ENCODE data around the gene CORO7. TPM values are rescaled to one million over a fixed set of nuclear protein-coding genes. Genes with fewer than 3 reads are reported as not detected.

The CORO7 gene
- total RNA-seq, 4 donors from 2014 or later = 5.7 to 15.3 (median 7.2) TPM

DNA sequence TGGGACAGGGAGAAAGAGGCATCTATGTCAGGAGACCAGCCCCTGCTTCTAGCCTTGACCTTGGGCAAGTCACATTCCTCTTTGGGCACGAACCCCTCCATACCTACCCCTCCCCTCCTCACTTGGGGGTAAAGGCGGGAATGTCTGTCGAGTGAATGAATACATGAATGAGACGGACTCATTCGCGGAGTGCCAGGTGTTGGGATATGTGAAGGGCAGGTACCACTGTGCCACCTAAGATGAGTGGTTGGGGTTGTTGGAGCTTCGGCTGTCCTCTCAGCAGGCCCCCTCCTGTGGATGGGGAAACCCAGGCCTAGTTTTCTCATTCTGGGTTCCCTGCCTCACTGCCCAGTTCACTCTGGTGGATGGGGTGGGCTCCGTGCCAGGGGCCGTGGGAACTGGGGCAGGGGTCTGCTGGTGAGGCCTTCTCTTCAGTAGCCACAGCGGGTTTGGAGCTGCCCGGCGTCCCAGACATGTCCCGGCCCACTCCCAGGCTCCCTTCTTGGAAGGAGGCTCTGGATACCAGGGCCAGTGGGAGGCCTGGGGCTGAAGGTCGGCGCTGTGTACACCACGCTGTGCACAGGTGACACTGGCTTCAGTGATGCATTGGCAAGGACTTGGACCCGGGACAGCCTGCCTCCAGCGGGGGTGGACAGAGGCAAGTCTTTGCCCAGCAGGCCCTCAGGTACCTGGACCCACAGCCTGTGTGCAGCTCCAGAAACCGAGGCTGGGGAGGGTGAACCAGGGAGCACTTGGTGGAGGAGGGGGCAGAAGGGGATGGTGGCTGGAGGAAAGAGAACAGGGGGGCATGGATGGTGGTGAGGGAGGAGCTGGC lies 94.9 kb downstream of the CORO7 start:
- H3K4me3 ChIP-seq = no peak overlapping the region
- intact Hi-C loops (cut with DNase I; ENCODE audit: low total_unique reads) = no loop called here
- peaks cover 24 to 52% of the 10 kb centered on the region in 2 donors for H3K4me1 ChIP-seq

DNA sequence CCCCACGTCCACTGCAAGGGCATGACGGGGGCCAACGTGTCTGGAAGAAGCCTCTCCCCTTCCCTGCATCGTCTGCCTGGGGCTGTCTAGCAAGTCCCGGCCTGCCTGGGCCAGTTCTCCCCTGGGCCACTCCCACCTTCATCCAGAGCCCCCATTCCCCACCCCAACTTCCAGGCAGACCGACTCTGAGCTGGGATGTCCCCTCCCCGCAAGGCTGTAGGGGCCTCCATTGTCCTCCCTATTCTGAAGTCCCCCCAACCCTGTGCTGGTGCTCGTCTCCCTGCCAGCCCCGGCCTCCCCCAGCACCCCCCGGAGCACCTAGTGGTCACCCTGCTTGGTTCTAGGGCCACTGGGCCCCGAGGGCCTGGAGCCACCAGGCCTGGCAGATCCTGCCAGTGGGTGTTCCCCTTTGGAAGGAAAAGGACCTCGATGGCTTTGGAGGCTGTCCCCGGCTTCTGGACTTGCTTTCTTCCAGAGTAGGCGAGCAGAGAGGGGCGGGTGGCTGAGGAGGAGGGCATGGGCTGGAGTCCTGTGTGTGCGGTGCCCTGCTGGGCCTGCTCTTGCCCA lies 95.7 kb downstream of the CORO7 start:
- ATAC-seq = no peak
- H3K27me3 ChIP-seq = peaks cover 4 to 11% (median 8%) of the 10 kb centered on the region in 3 donors
- in situ Hi-C loops (cut with MboI; ENCODE audit: low sequenced_read_pairs in 4 of 4) (no loop called here), intact Hi-C loops (cut with DNase I; ENCODE audit: low total_unique reads) (no loop called here)
- H3K4me1 ChIP-seq = peaks cover 24 to 54% of the 10 kb centered on the region in 2 donors
- no peaks in the 10 kb centered on the region for H3K36me3 ChIP-seq
- DNase-seq = no peak
- H3K27ac ChIP-seq = peak overlapping the region; percentile 45 to 79 (median 70)
- no peaks in the 10 kb centered on the region for H3K9me3 ChIP-seq
- TF ChIP-seq, protein P1, sequence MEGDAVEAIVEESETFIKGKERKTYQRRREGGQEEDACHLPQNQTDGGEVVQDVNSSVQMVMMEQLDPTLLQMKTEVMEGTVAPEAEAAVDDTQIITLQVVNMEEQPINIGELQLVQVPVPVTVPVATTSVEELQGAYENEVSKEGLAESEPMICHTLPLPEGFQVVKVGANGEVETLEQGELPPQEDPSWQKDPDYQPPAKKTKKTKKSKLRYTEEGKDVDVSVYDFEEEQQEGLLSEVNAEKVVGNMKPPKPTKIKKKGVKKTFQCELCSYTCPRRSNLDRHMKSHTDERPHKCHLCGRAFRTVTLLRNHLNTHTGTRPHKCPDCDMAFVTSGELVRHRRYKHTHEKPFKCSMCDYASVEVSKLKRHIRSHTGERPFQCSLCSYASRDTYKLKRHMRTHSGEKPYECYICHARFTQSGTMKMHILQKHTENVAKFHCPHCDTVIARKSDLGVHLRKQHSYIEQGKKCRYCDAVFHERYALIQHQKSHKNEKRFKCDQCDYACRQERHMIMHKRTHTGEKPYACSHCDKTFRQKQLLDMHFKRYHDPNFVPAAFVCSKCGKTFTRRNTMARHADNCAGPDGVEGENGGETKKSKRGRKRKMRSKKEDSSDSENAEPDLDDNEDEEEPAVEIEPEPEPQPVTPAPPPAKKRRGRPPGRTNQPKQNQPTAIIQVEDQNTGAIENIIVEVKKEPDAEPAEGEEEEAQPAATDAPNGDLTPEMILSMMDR (IDR thresholded peaks at IDR 0.05 in 4 of 5, conservative IDR thresholded peaks at IDR 0.05 in 1 of 5) = no peak
- no peak for TF ChIP-seq POLR2A (IDR thresholded peaks at IDR 0.05)
- H3K4me3 ChIP-seq = no peak overlapping the region

More for the DNA sequence above, 94.9 kb downstream of the CORO7 start:
- in situ Hi-C loops (cut with MboI; ENCODE audit: low sequenced_read_pairs in 4 of 4) = no loop called here
- no peak for TF ChIP-seq POLR2A (IDR thresholded peaks at IDR 0.05)
- TF ChIP-seq, protein P1 (IDR thresholded peaks at IDR 0.05 in 4 of 5, conservative IDR thresholded peaks at IDR 0.05 in 1 of 5) = no peak
- Histone ChIP-seq H3K27ac (peak overlapping the region; percentile 45 to 79 (median 70)), H3K27me3 (peaks cover 2 to 8% (median 8%) of the 10 kb centered on the region in 3 donors), H3K36me3 (no peaks in the 10 kb centered on the region), H3K9me3 (no peaks in the 10 kb centered on the region)
- ATAC-seq (no peak), DNase-seq (no peak)

DNA sequence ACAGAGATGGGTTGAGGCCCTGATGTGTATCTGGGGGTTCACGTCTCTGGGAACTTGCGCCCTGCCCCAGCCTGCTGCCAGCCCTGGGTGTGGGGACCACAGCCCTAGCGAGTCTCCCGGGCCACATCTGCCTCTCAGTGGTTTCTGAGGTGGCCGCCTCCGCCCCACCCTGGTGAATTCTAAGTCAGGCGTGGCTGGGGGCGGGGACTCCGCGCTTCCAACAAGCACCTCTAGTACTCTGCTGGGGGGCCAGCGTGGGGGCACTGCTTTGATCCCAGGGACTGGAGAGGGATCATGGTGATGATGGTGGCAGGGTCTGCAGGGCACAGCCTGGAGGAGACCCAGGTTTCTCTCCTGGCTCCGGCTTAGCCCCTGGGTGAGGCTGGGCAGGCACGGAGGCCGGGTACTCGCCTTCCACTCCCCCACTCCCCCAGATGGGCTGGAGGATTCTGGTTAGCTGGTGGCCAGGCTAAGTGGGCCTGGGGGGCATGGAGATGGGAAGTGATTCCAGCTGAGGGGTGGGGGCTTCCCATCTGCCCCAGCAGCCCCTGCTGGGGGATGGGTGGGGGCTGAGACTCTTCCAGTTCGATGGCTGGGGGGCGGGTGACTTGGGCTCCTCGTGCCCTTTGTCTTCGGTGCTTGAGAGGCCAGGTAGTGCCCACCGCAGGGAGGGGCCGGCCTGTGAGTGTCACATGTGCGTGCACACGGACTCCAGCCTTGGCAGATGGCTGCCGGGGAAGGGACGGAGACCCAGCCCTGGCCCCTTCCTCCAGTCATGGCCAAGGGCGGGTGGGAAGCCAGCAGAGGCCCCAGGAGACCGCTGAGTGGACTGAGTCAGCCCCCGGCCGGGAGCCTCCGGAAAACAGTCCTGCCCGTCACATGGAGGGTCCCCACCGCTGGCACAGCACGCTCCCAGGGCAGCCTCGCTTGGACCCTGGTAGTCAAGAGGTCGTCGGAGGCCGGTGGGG lies 96.7 kb downstream of the CORO7 start:
- DNase-seq = no peak
- no peak for TF ChIP-seq POLR2A (IDR thresholded peaks at IDR 0.05)
- Histone ChIP-seq H3K36me3 (no peaks in the 10 kb centered on the region), H3K9me3 (no peaks in the 10 kb centered on the region), H3K27me3 (peaks cover 7 to 17% (median 13%) of the 10 kb centered on the region in 3 donors), H3K4me1 (peaks cover 26 to 57% of the 10 kb centered on the region in 2 donors), H3K27ac (peak overlapping the region; percentile 45 to 79 (median 70)), H3K4me3 (no peak overlapping the region)
- in situ Hi-C loops (cut with MboI; ENCODE audit: low sequenced_read_pairs in 4 of 4) (no loop called here), intact Hi-C loops (cut with DNase I; ENCODE audit: low total_unique reads) (no loop called here)
- no peak for ATAC-seq

DNA sequence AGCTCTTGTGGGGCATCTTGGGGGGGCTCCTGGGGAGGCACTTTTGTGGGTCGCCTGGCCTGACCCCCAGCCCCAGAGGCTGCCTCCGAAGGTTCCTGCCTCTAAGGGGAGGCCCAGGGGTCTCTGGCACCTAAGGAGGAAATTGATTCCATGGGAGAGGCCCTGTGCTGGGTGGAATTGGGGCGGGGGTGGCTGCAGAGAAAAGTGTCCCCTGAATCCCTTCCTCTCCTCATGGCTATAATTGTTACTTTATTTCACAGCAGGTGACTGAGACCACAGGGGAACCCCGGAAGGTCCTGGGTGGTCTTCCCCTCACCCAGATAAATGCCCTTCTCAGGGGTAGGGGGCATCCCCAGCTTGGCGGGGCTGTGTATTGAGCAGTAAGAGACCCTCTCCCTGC lies 97.4 kb downstream of the CORO7 start:
- H3K36me3 ChIP-seq = no peaks in the 10 kb centered on the region
- DNase-seq (no peak), ATAC-seq (no peak)
- H3K27ac ChIP-seq = peak overlapping the region; percentile 65 to 79 (median 74)
- H3K4me3 ChIP-seq = no peak overlapping the region
- H3K27me3 ChIP-seq = peaks cover 14 to 24% (median 21%) of the 10 kb centered on the region in 3 donors
- peaks cover 19 to 61% of the 10 kb centered on the region in 2 donors for H3K4me1 ChIP-seq
- no peaks in the 10 kb centered on the region for H3K9me3 ChIP-seq
- in situ Hi-C loops (cut with MboI; ENCODE audit: low sequenced_read_pairs in 4 of 4) (no loop called here), intact Hi-C loops (cut with DNase I; ENCODE audit: low total_unique reads) (no loop called here)
- TF ChIP-seq, protein P1 (IDR thresholded peaks at IDR 0.05 in 4 of 5, conservative IDR thresholded peaks at IDR 0.05 in 1 of 5) = no peak
- TF ChIP-seq POLR2A (IDR thresholded peaks at IDR 0.05) = no peak
